ENCODE data around the gene MYL7. TPM values are rescaled to one million over a fixed set of nuclear protein-coding genes. Genes with fewer than 3 reads are reported as not detected.

Gene MYL7
- total RNA-seq, 4 donors from 2014 or later = not detected

DNA sequence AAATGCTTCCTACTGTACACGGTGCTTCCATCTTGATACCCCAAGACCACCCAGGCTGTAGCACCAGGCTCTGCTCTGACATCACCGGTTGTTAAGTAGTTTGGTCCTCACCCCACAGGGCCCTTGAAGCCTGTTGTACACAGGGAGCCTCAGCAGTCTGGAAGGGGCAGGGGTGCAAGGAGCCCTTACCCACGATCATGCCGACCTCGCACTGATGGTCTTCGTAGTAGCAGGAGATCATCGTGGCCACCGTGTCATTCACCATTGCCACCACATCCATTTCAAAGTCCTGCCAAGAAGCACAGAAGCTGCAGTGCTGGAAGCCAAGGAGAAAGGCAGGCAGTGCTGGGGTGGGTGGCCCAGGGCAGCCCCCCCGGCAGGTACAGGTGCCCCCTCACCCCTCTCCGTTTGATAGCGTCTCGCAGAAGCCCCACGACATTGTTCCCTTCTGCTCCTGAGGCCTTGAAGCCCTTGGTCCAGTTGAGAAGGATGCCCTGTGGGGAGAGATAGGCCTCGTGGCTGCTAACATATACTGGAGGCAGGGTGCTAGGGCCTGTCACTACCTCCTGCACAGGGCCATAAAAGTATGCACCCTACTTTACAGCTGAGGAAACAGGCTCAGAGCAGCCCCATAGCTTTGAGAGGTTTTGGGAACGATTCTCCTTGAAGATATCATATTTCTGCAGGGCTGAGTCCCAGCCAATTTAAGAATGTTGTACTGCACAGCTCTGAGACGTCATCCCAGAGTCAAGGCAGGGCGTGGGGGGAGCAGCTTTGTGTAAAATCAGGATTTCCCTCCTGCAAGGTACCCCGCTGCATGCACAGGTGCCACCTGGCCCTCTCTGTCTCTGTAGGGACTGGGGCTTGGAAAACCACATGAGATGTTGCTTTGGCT lies 8.7 kb upstream of the MYL7 start:
- no peak for DNase-seq
- Histone ChIP-seq H3K36me3 (no peaks in the 10 kb centered on the region), H3K27ac (no peak overlapping the region), H3K9me3 (no peaks in the 10 kb centered on the region), H3K27me3 (peaks cover 0 to 20% (median 0%) of the 10 kb centered on the region in 4 donors), H3K4me3 (no peak overlapping the region), H3K4me1 (peaks cover 13 to 33% (median 14%) of the 10 kb centered on the region in 3 donors)
- intact Hi-C loops (cut with DNase I) = no loop called here
- WGBS, 2 donors = 75 to 81% methylated on average over 10 to 11 of the region's 18 CpGs
- TF ChIP-seq POLR2A (IDR thresholded peaks at IDR 0.05) = no peak
- TF ChIP-seq, protein P1, sequence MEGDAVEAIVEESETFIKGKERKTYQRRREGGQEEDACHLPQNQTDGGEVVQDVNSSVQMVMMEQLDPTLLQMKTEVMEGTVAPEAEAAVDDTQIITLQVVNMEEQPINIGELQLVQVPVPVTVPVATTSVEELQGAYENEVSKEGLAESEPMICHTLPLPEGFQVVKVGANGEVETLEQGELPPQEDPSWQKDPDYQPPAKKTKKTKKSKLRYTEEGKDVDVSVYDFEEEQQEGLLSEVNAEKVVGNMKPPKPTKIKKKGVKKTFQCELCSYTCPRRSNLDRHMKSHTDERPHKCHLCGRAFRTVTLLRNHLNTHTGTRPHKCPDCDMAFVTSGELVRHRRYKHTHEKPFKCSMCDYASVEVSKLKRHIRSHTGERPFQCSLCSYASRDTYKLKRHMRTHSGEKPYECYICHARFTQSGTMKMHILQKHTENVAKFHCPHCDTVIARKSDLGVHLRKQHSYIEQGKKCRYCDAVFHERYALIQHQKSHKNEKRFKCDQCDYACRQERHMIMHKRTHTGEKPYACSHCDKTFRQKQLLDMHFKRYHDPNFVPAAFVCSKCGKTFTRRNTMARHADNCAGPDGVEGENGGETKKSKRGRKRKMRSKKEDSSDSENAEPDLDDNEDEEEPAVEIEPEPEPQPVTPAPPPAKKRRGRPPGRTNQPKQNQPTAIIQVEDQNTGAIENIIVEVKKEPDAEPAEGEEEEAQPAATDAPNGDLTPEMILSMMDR (IDR thresholded peaks at IDR 0.05) = no peak

DNA sequence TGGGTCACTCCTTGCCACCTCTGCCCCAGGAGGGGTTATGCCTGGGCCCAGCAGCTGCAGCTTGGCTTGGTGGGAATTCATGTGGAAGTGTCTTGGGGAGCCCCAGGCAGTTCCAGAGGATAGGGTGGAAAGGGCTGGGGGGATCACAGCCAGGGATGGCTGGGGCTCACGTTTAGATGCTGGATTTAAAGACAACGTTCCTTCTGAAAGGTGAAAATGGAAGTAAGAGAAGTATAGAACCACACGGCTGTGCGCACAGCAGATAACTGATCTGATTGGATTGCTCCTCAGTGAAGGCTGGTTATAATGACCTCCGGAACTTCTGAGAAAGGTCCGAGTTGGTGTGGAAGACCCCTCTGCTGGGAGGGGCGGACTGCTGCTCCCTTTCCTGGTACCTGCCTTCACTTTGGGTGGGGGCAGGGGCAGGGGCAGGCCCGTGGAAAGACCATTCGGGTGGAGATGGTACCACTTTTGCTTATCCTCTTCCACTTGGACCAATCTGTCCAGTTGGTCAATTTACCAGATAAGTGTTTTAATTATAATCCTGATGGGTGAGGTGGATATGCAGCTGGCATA lies 7.9 kb upstream of the MYL7 start:
- H3K4me3 ChIP-seq = no peak overlapping the region
- DNase-seq = no peak
- WGBS, 2 donors = 73 to 74% methylated on average over 8 to 9 of the region's 9 CpGs
- no peak for TF ChIP-seq POLR2A (IDR thresholded peaks at IDR 0.05)
- TF ChIP-seq, protein P1 (IDR thresholded peaks at IDR 0.05) = no peak
- no peaks in the 10 kb centered on the region for H3K9me3 ChIP-seq
- H3K27ac ChIP-seq = no peak overlapping the region
- peaks cover 13 to 33% (median 14%) of the 10 kb centered on the region in 3 donors for H3K4me1 ChIP-seq
- H3K36me3 ChIP-seq = no peaks in the 10 kb centered on the region
- peaks cover 0 to 25% (median 0%) of the 10 kb centered on the region in 4 donors for H3K27me3 ChIP-seq
- intact Hi-C loops (cut with DNase I) = no loop called here

DNA sequence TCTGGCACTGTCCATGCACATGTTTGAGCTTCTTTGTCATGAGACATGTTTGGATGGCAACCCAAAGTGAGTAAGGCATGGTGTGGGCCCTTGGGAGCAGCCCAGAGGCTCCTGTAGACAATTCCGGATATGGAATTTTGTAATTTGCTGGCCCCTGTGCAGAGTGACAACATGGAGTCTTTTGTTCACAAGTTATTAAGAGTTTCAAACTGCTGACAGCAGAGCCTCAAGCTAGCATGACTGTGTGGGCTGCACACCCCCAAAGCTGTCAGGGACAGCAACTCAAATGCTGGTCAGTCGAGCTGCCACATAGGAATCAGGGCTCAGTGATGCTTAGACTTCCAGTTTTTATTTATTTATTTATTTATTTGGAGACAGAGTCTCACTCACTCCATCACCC lies 7.0 kb upstream of the MYL7 start:
- no peaks in the 10 kb centered on the region for H3K36me3 ChIP-seq
- peaks cover 0 to 25% (median 0%) of the 10 kb centered on the region in 4 donors for H3K27me3 ChIP-seq
- no peaks in the 10 kb centered on the region for H3K9me3 ChIP-seq
- no peak overlapping the region for H3K27ac ChIP-seq
- TF ChIP-seq, protein P1 (IDR thresholded peaks at IDR 0.05) = no peak
- TF ChIP-seq POLR2A (IDR thresholded peaks at IDR 0.05) = no peak
- DNase-seq = no peak
- peaks cover 13 to 33% (median 14%) of the 10 kb centered on the region in 3 donors for H3K4me1 ChIP-seq
- intact Hi-C loops (cut with DNase I) = no loop called here
- WGBS, 2 donors = 62 to 72% methylated on average over 2 of the region's 2 CpGs
- no peak overlapping the region for H3K4me3 ChIP-seq

DNA sequence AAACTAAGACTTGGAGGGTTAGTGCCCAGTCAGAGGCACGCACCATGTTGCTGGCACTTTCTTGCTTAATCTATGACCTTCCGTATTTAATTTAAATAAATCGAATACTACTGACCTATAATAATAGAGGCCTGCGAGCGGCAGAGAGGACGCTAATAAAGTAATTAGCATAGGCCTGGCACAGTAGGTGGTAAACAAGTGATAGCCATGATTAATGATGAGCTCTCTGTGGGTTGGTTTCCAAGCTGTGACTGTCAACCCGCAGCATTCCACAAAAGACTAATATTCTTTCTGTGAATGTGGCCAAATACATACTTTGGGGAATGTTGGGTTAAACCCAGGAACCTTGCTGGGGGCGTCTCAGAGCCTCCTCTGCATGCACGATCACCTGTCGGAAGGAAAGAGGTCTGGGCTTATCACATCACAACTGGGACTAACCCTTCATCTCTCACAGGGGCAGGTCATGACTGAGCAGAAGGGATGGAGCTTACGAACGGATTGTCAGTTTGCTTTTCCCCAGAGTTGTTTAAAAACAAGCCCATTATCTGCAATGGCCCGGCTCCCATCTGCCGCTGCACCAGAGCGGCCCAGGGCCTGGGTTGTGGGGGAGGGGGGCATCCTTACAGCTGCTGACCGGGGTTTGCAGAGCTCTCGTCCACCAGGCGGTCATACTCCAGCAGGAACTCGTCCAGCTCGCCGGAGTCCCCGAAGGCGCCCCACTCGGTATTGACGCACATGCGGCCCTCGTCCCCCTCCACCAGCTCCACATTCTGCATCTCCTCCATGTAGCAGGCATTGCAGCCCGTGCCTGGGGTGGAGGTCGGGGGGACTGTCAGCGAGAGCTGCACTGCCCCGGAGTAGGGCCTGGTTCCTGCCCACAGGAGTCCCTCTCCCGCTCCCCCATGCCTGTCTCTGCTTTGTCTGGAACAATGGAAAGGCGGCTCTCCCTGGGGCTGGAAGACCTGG lies 6.2 kb upstream of the MYL7 start:
- WGBS, 2 donors = 64 to 71% methylated on average over 10 to 12 of the region's 33 CpGs
- H3K27ac ChIP-seq = no peak overlapping the region

More for the DNA sequence above, 6.2 kb upstream of the MYL7 start:
- TF ChIP-seq, protein P1 (IDR thresholded peaks at IDR 0.05) = no peak
- intact Hi-C loops (cut with DNase I) = no loop called here
- peaks cover 13 to 33% (median 14%) of the 10 kb centered on the region in 3 donors for H3K4me1 ChIP-seq
- no peaks in the 10 kb centered on the region for H3K9me3 ChIP-seq
- H3K27me3 ChIP-seq = peaks cover 0 to 25% (median 0%) of the 10 kb centered on the region in 4 donors
- no peak overlapping the region for H3K4me3 ChIP-seq
- H3K36me3 ChIP-seq = no peaks in the 10 kb centered on the region
- DNase-seq = no peak

Data from esophagus squamous epithelium (tissue), 5 donors.